NCI-H1417 (cell line): ENCODE results near the gene MYBBP1A.
A peak's percentile ranks its signal among the peaks of the same experiment; 100 is the strongest.

Source experiments
- DNase-seq, 3 experiments: peaks; one replicate each; lab custom pipeline; 2025; lab: John Stamatoyannopoulos, UW

The MYBBP1A gene

GRCh38 chr17:4501295-4501949 lies 53.8 kb downstream of the MYBBP1A start:
- DNase-seq, result no peak

DNA sequence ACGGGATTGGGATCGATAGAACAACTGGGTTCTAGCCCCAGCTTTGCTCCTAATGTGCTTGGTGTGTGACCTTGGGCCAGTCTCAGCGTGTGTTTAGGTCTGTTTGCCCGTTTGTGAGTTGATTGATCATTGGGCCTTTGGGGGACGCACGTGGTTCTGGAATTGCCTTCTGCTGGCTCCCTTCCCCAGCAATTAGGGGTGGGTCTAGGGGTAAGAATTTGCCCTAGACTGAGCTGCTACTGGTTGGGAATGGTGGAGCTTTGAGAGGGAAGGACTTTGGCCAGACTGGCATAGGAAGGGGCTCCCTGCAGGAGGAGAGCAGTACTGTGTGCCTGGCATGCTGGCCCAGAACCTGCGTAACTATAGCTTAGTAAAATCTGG lies 55.0 kb downstream of the MYBBP1A start:
- no peak for DNase-seq

DNA sequence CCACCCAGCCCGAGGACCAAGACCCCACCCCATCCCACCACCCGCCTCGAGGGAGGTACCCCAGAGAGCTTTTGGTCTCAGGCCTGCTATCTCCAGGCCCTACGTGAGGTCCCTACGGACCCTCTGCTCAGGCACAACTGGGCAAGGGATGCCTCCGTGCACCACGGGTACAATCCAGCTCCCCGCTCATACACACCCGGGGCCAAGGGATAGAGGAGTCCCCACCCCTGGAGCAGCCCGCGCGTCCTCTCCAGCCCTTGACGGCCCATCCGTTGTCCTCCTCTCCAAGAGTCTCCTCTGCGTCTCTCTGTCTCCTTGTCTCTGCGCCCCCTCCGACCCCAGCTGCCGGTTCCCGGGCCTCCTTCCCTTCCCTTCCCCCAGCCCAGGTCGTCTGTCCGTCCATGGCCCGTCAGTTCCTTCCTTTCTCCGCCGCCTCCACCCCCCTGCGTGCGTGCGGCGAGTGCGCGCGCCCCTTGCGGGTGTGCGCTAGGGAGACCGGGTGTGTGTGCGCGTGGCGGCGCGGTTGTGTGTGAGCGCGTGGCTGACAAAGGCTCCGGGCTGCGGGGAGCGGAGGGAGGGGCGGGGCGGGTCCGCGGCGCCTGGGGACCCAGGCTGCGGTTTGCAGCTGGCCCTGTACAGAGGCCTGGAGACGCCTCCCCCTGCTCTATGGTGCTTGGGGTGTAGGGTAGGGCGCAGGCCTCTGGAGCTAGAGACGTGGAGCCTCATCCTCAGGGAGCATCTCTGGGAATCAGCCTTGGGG lies 55.6 kb downstream of the MYBBP1A start:
- peak in 2 of 3 experiments; percentile 35 to 48 for DNase-seq

DNA sequence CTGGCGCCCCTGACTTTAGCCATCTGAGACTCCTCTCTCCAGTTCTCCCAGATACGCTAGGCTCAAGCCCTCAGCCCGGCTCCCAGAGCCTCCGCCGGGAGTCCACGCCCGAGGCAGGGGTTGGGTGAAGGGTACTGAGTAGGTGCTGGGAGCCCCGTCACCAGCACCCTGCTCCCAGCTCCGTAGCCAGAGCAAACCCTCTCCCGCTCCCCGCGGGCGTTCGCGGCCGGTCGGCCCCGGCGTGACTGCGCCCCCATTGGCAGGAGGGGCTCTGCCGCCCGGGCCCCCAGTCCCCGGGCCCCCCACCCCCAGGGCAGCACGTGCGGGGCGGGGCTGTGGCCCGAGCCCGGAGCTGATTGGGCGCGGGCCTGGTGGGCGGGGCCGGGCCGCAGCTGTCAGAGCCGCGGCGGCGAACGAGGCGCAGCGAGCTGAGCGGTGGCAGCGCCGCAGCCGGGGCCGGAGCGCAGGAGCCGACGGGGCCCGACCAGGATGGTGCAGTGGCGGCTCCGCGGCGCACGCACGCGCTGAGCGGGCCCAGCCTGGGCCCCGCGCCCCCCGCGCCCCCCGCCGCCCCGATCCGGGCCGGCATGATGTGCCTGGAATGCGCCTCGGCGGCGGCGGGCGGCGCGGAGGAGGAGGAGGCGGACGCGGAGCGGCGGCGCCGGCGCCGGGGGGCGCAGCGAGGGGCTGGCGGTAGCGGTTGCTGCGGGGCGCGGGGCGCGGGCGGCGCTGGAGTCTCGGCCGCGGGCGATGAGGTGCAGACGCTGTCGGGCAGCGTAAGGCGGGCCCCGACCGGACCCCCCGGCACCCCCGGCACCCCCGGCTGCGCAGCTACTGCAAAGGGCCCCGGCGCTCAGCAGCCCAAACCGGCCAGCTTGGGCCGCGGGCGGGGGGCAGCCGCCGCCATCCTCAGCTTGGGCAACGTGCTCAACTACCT lies 56.5 kb downstream of the MYBBP1A start, which contains the start of gene SPNS2:
Gene SPNS2, plus strand, starts transcription at position 421 of the 937 bp plus-strand sequence. Its CDS starts 167 bp downstream, at position 588.
- DNase-seq, result peak; percentile 30 to 67 (median 66)

GRCh38 chr17:4497101-4497824 lies 57.9 kb downstream of the MYBBP1A start:
- DNase-seq, result no peak

- DNase-seq, result peak in 2 of 3 experiments; percentile 29 to 39
These were observed 62.2 kb downstream of the MYBBP1A start for GRCh38 chr17:4492721-4493561.

DNA sequence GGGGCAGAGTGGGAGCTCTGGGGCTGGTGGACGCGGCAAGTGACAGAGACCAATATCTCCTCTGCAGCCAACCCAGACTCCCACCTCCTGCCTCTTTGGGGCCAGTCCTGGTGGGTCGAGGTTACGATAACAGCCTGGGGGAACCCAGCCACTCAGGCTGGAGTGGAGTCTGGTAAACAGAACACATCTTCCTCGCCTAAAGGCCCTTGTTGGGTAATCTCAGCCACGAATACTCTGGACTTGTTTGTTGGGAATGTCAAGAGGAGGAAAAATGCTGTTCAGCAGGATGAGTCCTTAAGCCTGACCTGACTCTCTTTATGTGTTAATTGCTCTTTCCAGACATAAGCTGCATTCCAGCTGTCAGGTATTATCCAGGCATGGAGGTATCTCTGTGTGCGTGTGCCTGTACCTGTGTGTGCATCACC lies 64.5 kb downstream of the MYBBP1A start:
- no peak for DNase-seq

GRCh38 chr17:4490109-4490591 lies 65.0 kb downstream of the MYBBP1A start:
- no peak for DNase-seq

DNA sequence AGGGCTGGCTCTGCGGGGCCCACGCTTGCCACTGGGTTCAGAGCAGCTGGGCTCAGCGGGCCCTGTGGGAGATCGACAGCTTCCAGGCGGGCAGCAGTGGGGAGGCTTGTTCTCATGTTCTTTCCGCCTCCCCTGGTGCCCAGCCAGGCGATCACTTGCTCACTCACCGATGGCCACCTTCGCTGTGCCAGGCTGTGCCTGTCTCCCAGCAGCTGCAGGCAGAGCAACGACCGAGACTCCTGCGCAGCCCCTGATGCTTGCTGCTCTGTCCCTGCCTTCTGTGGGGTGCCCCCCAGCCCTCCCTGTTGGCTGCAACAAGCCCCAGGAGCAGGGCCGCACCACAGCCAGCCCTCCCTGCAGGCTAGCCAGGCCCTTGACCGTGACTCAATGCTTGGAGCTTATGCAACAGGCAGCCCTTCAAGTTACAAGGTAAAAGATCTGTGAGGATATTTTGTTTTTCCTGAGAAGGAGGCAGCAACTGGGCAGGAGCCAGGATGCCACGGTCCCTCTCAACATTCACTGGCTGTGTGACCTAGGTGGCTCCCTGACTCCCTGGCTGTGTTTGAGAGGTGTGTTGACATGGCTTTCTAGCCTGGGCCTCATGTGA lies 66.1 kb downstream of the MYBBP1A start:
- no peak for DNase-seq
